ENCODE results near the gene ECE1. TPM values are rescaled to one million over a fixed set of nuclear protein-coding genes. Genes with fewer than 3 reads are reported as not detected.

The ECE1 gene
- total and polyA plus RNA-seq, 11 donors = 37.3 to 140 (median 59.4) TPM

DNA sequence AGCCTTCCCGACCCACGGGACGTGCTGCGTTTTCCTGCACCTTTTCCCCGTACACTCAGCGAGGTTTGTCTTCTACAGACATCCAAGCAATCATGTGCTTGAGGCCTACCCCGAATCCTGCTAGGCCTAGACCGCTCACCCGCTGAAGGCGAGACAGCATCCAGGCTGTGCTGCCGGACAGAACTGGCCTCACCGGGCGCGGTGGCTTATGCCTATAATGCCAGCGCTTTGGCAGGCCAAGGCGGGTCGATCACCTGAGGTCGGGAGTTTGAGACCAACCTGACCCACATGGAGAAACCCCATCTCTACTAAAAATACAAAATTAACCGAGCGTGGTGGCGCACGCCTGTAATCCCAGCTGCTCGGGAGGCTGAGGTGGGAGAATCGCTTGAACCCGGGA is 54.1 kb downstream of the ECE1 start:
- intact Hi-C loops (cut with DNase I) = loop anchor here in 6 of 10 donors (5.0 to 10.0 kb wide), 3 partner anchors 121 to 429 kb away; partner anchors contain the start of gene RAP1GAP (in 1 of the 6)
- Histone ChIP-seq H3K27me3 (no peaks in the 10 kb centered on the region), H3K4me3 (no peak overlapping the region), H3K36me3 (peaks cover 0 to 98% (median 92%) of the 10 kb centered on the region in 9 donors), H3K4me1 (peaks cover 0 to 33% (median 8%) of the 10 kb centered on the region in 12 donors), H3K27ac (no peak overlapping the region), H3K9me3 (no peaks in the 10 kb centered on the region)
- no peak for TF ChIP-seq POLR2A (IDR thresholded peaks at IDR 0.05)
- TF ChIP-seq CTCF (IDR thresholded peaks at IDR 0.05) = no peak
- DNase-seq (peak in 1 of 5 donors; percentile 30), ATAC-seq (no peak)
- 96 to 98% (median 97%) methylated on average over 25 of the region's 25 CpGs for WGBS, 4 donors

- H3K4me1 ChIP-seq = peaks cover 0 to 33% (median 8%) of the 10 kb centered on the region in 12 donors
- TF ChIP-seq CTCF (IDR thresholded peaks at IDR 0.05) = no peak
- TF ChIP-seq POLR2A (IDR thresholded peaks at IDR 0.05) = no peak
- 60 to 75% (median 65%) methylated on average over 4 of the region's 4 CpGs for WGBS, 4 donors
- intact Hi-C loops (cut with DNase I) = loop anchor here in 9 of 10 donors (5.0 to 10.0 kb wide), 6 partner anchors 123 to 430 kb away; partner anchors contain the start of gene RAP1GAP (in 1 of the 9)
- H3K36me3 ChIP-seq = peaks cover 0 to 98% (median 94%) of the 10 kb centered on the region in 9 donors
- peak in 1 of 4 donors; percentile 45 for ATAC-seq
- DNase-seq = no peak
- H3K27ac ChIP-seq = peak overlapping the region in 3 of 12 donors; percentile 22 to 53 (median 35)
- H3K9me3 ChIP-seq = no peaks in the 10 kb centered on the region
- H3K4me3 ChIP-seq = no peak overlapping the region
- H3K27me3 ChIP-seq = no peaks in the 10 kb centered on the region
Measured at GRCh38 chr1:21234779-21235178, 55.5 kb downstream of the ECE1 start.

DNA sequence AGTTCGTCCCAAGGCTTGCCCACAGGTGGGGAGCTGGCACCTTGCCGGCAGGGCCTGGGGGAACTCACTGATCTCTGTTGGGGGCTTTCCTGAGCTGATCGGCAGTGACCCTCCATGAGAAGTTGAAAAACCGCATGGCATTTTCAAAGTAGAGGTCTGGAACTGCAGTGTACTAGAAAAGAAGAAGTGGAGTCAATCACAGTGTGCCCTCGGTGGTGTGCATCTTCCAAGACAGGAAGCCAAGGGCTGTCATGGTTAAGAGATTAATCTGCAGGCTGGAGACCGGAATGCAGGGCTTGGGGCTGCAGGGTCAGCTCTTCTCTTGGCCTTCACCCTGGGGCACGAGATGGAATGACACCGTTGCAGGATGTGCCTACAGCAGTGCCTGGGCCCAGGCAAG is 56.8 kb downstream of the ECE1 start:
- H3K9me3 ChIP-seq = no peaks in the 10 kb centered on the region
- H3K36me3 ChIP-seq = peaks cover 0 to 99% (median 94%) of the 10 kb centered on the region in 9 donors
- peak in 1 of 5 donors; percentile 56 for DNase-seq
- no peak overlapping the region for H3K27ac ChIP-seq
- H3K27me3 ChIP-seq = no peaks in the 10 kb centered on the region
- TF ChIP-seq CTCF (IDR thresholded peaks at IDR 0.05) (no peak), POLR2A (IDR thresholded peaks at IDR 0.05) (no peak)
- intact Hi-C loops (cut with DNase I) = loop anchor here in 9 of 10 donors (2.0 to 10.0 kb wide), 8 partner anchors 21 to 431 kb away; partner anchors contain the start of gene RAP1GAP (in 1 of the 9)
- WGBS, 4 donors = 71 to 80% (median 75%) methylated on average over 8 of the region's 8 CpGs
- ATAC-seq = no peak
- peaks cover 0 to 28% (median 8%) of the 10 kb centered on the region in 12 donors for H3K4me1 ChIP-seq
- H3K4me3 ChIP-seq = no peak overlapping the region

- H3K4me3 ChIP-seq = no peak overlapping the region
- intact Hi-C loops (cut with DNase I) = loop anchor here (1.0 to 10.0 kb wide), 9 partner anchors 23 to 433 kb away; partner anchors contain the start of gene RAP1GAP (in 1 of the 10)
- H3K36me3 ChIP-seq = peaks cover 0 to 99% (median 92%) of the 10 kb centered on the region in 9 donors
- H3K27ac ChIP-seq = no peak overlapping the region
- peaks cover 0 to 16% (median 1%) of the 10 kb centered on the region in 12 donors for H3K4me1 ChIP-seq
- H3K9me3 ChIP-seq = no peaks in the 10 kb centered on the region
- WGBS, 4 donors = 77 to 88% (median 82%) methylated on average over 3 of the region's 3 CpGs
- peak; percentile 19 to 75 (median 70) for ATAC-seq
- peak in 2 of 5 donors; percentile 45 to 56 for DNase-seq
- no peaks in the 10 kb centered on the region for H3K27me3 ChIP-seq
- peak; percentile 72 to 92 (median 82) for TF ChIP-seq CTCF (IDR thresholded peaks at IDR 0.05)
- no peak for TF ChIP-seq POLR2A (IDR thresholded peaks at IDR 0.05)
Measured at GRCh38 chr1:21232044-21232443, 58.2 kb downstream of the ECE1 start.

Data from heart left ventricle (tissue), 16 donors.